Mucosa of rectum (tissue), 2 donors: ENCODE results near the gene HAPLN3.
A peak's percentile ranks its signal among the peaks of the same experiment; 100 is the strongest.
"Not testable (repeated sequence)": the region's sequence is repeated elsewhere in the genome, so short reads cannot be mapped to it uniquely, and the experiment has no call there.

Experiments
- H3K27ac ChIP-seq, 2 donors: one replicate each; pipeline ENCODE4 v1.7.0; 2013; ENCODE audit warnings: inconsistent platforms in 2 of 2, low read depth in 2 of 2, low read length in 2 of 2
- H3K27me3 ChIP-seq, 2 donors: one replicate each; pipeline ENCODE4 v1.7.0; 2013; ENCODE audit warnings: low read length in 2 of 2; ENCODE audit not compliant: control insufficient read depth in 2 of 2, insufficient read depth in 2 of 2
- H3K36me3 ChIP-seq, 2 donors: one replicate each; pipeline ENCODE4 v1.7.0; 2013; ENCODE audit warnings: low read length in 2 of 2; ENCODE audit not compliant: control insufficient read depth in 2 of 2, insufficient read depth in 2 of 2
- H3K4me1 ChIP-seq, 2 donors: one replicate each; pipeline ENCODE4 v1.7.0; 2013; ENCODE audit warnings: low read length in 2 of 2, mild to moderate bottlenecking in 1 of 2; ENCODE audit not compliant: control insufficient read depth in 2 of 2, insufficient read depth in 2 of 2
- H3K4me3 ChIP-seq, 2 donors: one replicate each; pipeline ENCODE4 v1.7.0; 2013; ENCODE audit warnings: low read length in 2 of 2
- H3K9ac ChIP-seq, 2 donors: one replicate each; pipeline ENCODE4 v1.7.0; 2013; ENCODE audit warnings: low read length in 2 of 2, low read depth in 1 of 2, mild to moderate bottlenecking in 1 of 2
- H3K9me3 ChIP-seq, 2 donors: one replicate each; pipeline ENCODE4 v1.7.0; 2013; ENCODE audit warnings: low read length in 2 of 2; ENCODE audit not compliant: control insufficient read depth in 2 of 2
- donor health status: healthy.
- donor health status: Normal muscosa, but diverticular disease.

Gene HAPLN3

DNA sequence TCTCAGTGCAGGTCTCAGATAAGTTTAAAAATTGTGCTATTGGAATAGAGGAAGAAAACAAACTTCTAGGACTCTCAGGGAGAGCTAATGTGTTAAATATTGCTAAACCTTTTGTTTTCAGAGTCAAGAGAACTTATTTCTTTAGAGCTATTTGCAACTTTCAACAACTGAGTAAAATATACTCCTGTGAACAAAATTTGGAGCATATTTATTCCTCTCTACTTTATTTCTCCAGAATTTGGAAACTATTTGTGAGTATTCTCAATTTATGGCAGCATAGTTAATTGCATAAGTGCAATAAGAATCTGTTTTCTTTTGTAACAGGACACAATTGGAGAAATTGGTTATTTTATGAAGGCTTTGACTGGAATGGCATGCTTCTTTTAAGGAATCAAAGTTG, 32.8 kb upstream of the HAPLN3 start:
- H3K9ac ChIP-seq, H3K4me1 ChIP-seq, H3K36me3 ChIP-seq, H3K9me3 ChIP-seq, H3K27me3 ChIP-seq, H3K4me3 ChIP-seq, H3K27ac ChIP-seq: not testable (repeated sequence)

DNA sequence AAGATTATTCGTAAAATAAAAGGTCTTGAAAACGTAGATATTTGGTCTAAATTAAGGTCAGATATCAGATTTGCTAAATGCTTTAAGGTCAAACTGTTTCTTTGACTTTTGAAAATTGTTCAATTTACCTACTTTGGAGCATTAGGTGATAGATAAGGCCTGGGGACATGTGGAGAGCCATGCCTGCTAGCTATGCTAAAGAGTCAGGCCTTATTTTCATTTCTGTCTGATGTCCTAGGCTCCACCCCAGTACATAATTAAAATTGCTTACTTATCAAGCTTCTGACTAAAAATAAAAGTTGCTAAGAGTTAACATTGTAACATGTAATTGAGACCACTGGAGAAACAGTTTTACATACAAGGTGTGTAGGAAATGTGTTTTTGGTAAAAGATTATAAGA, 30.3 kb upstream of the HAPLN3 start:
- H3K9ac ChIP-seq, H3K36me3 ChIP-seq, H3K4me1 ChIP-seq, H3K9me3 ChIP-seq, H3K4me3 ChIP-seq, H3K27ac ChIP-seq, H3K27me3 ChIP-seq: not testable (repeated sequence)

DNA sequence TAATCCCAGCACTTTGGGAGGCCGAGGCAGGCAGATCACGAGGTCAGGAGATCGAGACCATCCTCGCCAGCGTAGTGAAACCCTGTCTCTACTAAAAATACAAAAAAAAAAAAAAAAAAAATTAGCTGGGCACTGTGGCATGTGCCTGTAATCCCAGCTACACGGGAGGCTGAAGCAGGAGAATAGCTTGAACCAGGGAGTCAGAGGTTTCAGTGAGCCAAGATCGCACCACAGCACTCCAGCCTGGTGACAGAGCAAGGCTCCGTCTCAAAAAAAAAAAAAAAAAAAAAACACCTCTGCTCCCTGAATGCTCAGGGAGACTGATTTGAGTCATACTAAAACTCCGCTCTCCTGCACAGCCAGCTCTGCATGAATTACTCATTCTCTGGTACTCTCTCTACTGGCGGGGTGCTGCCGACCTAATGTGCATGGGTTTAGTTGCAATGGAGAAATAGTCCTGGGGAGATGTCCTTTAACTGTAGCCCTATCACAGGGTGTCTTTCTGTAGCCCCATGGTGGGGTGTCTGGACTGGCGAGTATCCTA, 25.6 kb upstream of the HAPLN3 start:
- not testable (repeated sequence) for H3K36me3 ChIP-seq, H3K4me1 ChIP-seq, H3K27me3 ChIP-seq, H3K27ac ChIP-seq, H3K9ac ChIP-seq, H3K4me3 ChIP-seq, H3K9me3 ChIP-seq

DNA sequence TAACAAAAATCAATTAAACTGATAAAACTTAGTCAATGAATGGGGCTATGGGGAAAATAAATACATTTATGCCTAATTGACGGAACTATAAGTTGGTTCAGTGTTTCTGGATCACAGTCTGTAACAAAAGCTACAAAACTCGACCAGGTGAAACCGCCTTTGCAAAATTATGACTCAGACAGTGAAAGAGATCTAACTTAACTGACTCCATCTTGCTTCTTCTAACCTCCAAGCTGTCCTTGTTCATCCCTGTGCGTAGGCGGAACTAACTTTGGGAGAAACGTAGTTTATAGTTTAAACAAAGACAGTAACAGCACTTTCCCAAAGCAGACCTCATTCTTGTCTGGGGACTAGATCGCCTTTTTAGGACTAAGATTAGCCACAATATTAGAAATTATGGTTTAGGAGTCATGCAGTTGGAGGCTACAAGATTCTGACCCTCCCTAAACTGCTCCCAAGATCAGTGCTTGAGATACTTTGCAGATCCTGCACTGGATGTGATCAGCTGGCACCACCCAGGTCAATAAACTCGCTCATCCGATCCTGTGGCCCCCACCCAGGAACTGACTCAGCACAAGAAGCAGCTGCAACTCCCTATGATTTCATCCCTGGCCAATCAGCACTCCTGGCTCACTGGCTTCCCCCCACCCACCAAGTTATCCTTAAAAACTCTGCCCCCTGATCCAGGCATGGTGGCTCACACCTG, 25.0 kb upstream of the HAPLN3 start:
- H3K4me3 ChIP-seq: no peak overlapping the region
- H3K27me3 ChIP-seq: peaks cover 0 to 3% of the 10 kb centered on the region in 2 donors
- H3K36me3 ChIP-seq: no peaks in the 10 kb centered on the region
- H3K9ac ChIP-seq: no peak overlapping the region
- no peak overlapping the region for H3K27ac ChIP-seq
- H3K9me3 ChIP-seq: no peaks in the 10 kb centered on the region
- H3K4me1 ChIP-seq: no peaks in the 10 kb centered on the region

DNA sequence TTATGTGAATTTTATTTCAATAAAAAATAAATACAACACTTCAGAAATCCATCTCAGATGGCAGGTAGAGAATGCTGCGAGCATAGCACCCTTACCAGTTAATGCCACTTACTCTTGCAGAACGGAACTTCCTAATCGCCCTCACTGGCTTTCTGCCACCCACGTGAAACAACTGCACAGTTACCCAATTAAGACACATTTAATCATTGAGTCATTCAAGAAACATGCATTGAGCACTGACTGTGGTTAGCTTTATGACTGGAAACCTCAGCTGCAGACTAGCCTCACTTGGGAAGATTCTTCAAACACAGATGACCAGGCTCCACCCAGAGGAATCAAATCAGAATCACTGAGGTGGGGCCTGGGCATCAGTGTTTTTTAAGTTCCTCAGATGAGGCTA, 23.4 kb upstream of the HAPLN3 start:
- no peak overlapping the region for H3K27ac ChIP-seq

DNA sequence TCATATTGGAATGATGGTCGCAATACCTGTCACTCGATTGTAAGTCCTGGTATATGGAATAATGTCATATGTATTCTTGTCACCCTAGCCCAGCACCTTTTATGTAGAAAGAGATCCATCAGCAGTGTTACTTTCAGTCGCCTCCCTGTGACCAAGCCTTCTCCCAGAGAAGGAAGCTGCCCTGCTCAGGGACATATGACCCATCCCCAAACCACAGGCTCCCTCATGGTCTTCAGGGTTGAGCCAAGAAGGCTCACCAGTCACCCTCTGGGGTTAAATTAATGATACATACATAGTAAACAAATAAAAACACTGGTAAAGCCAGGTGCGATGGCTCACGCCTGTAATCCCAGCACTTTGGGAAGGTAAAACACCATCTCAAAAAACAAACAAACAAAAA, 22.4 kb upstream of the HAPLN3 start:
- Histone ChIP-seq H3K4me1 (peaks cover 0 to 2% of the 10 kb centered on the region in 2 donors), H3K36me3 (no peaks in the 10 kb centered on the region), H3K27me3 (peaks cover 0 to 3% of the 10 kb centered on the region in 2 donors), H3K4me3 (no peak overlapping the region), H3K27ac (no peak overlapping the region), H3K9me3 (no peaks in the 10 kb centered on the region), H3K9ac (no peak overlapping the region)

More for the DNA sequence above, 23.4 kb upstream of the HAPLN3 start:
- H3K9ac ChIP-seq: no peak overlapping the region
- H3K36me3 ChIP-seq: no peaks in the 10 kb centered on the region
- no peak overlapping the region for H3K4me3 ChIP-seq
- H3K27me3 ChIP-seq: peaks cover 0 to 3% of the 10 kb centered on the region in 2 donors
- no peaks in the 10 kb centered on the region for H3K4me1 ChIP-seq
- H3K9me3 ChIP-seq: no peaks in the 10 kb centered on the region

DNA sequence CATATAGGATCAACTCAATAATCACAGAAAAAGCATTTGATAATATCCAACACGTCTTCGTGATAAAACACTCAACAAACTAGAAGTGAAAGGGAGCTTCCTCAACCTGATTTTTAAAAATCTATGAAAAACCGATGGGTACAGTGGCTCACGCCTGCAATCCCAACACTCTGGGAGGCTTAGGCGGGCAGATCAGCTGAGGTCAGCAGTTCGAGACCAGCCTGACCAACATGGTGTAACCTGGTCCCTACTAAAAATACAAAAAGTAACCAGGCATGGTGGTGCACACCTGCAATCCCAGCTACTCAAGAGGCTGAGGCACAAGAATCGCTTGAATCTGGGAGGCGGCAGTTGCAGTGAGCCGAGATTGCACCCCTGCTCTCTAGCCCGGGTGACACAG, 20.0 kb upstream of the HAPLN3 start:
- H3K4me3 ChIP-seq: no peak overlapping the region
- peaks cover 0 to 5% of the 10 kb centered on the region in 2 donors for H3K4me1 ChIP-seq

DNA sequence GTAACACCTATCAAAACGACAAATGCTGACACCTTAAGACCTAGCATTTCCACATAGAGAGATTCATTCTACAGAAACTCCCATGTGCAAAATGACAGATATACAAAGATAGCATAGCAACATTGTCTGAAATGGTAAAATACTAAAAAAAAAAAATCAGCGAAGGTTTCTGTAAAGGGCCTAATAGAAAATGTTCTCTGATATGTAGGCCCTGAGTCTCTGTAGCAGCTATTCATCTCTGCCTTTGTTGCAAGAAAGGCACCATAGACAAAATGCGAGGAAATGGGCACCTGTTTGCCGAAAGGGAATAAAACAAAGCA, 18.5 kb upstream of the HAPLN3 start:
- Histone ChIP-seq H3K9me3 (no peaks in the 10 kb centered on the region), H3K4me1 (peaks cover 0 to 5% of the 10 kb centered on the region in 2 donors), H3K36me3 (no peaks in the 10 kb centered on the region), H3K27ac (no peak overlapping the region), H3K27me3 (peaks cover 0 to 2% of the 10 kb centered on the region in 2 donors), H3K9ac (no peak overlapping the region), H3K4me3 (peak overlapping the region; percentile 69 to 70)

More for the DNA sequence above, 20.0 kb upstream of the HAPLN3 start:
- peaks cover 0 to 5% of the 10 kb centered on the region in 2 donors for H3K27me3 ChIP-seq
- H3K9me3 ChIP-seq: no peaks in the 10 kb centered on the region
- no peak overlapping the region for H3K9ac ChIP-seq
- H3K36me3 ChIP-seq: no peaks in the 10 kb centered on the region
- H3K27ac ChIP-seq: no peak overlapping the region

DNA sequence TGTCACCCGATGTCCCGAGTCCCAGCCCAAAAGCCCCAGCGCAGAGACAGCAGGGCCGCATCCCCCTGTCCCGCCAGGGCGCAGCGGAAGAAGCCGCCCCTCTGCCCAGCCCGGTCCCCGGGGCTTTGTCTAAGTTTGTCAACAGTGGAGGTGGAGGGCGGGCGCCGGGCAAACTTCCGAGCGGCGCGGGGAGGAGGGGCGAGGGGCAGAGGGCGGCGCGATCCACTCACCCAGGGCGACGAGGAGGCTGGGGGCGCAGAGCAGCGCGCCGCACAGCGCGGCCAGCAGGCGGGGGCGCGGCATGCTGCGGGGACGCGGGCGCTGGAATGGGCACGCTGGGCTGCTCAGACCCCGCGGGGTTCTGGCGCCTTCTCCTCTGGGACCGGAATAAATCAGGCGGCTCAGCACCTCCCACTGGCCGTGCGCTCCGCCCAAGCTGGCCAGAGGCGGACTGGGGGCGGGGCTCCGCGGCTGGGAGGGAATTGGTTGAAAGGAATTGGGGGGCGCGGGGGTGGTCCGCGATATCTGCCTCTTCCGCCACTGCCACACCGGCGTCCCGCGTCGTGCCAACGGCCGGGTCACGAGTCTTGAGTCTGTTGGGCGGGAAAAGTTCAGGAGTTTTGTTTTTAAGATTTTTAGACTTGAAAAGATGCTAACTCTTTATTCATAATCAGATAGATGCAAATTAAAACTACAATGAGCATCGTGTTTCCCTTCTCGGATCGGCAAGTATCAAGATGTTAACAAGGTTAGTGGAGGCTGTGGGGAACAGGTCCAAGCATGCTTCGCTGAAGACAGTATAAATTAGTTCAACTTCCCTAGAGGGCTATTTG, 17.9 kb upstream of the HAPLN3 start, which contains the start of gene MFGE8:
TSS of gene MFGE8 (minus strand) at position 363 of the 833 bp plus-strand sequence. CDS start at position 303, 60 bp downstream.
- Histone ChIP-seq H3K9me3 (no peaks in the 10 kb centered on the region), H3K9ac (peak within 1 kb of the TSS; percentile 44 to 71), H3K36me3 (no peaks in the 10 kb centered on the region), H3K4me3 (peak within 1 kb of the TSS; percentile 69 to 70), H3K27ac (peak within 1 kb of the TSS; percentile 52 to 55), H3K4me1 (peaks cover 0 to 5% of the 10 kb centered on the region in 2 donors), H3K27me3 (peaks cover 0 to 2% of the 10 kb centered on the region in 2 donors)

DNA sequence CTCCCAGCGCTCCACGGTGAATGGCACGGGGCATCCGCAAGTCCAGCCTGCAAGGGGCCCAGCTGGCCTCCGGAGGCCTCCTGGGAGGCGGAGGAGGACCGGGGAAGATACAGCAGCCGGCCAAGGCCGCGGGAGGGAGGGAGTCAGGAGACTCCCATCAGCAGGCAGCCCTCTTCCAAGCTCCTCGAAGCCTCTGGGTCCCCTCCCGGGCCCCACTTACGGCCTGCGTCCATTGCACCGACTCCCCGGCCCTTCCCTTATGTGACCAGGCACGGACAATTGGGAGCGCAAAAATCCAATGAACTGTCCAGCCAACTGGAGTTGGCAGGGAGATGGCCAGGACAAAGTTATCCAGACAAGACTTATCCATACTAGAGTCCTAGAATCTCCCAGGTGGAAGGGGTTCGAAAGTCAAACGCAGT, 17.2 kb upstream of the HAPLN3 start:
- Histone ChIP-seq H3K4me3 (peak overlapping the region; percentile 69 to 70), H3K9ac (peak overlapping the region; percentile 44 to 71), H3K36me3 (no peaks in the 10 kb centered on the region), H3K27ac (peak overlapping the region; percentile 52 to 55), H3K27me3 (peaks cover 0 to 2% of the 10 kb centered on the region in 2 donors), H3K9me3 (no peaks in the 10 kb centered on the region), H3K4me1 (peaks cover 0 to 5% of the 10 kb centered on the region in 2 donors)
